ENCODE results near the gene SCN8A.

The SCN8A gene

GRCh38 chr12:51837286-51837685, 246.3 kb downstream of the SCN8A start:
- no peak for DNase-seq

- no peak for DNase-seq
These were observed 247.0 kb downstream of the SCN8A start for GRCh38 chr12:51838036-51838435.

GRCh38 chr12:51838762-51839161, 247.7 kb downstream of the SCN8A start:
- DNase-seq = no peak

GRCh38 chr12:51839310-51839947, 248.4 kb downstream of the SCN8A start:
- no peak for DNase-seq

GRCh38 chr12:51840966-51841365, 249.9 kb downstream of the SCN8A start:
- no peak for DNase-seq

GRCh38 chr12:51841727-51842126, 250.7 kb downstream of the SCN8A start:
- no peak for DNase-seq

GRCh38 chr12:51844854-51845253, 253.8 kb downstream of the SCN8A start:
- DNase-seq = no peak

- DNase-seq = no peak
These were observed 254.4 kb downstream of the SCN8A start for GRCh38 chr12:51845482-51845881.

GRCh38 chr12:51846271-51846691, 255.2 kb downstream of the SCN8A start:
- no peak for DNase-seq

- no peak for DNase-seq
These were observed 256.0 kb downstream of the SCN8A start for GRCh38 chr12:51846911-51847642.

- DNase-seq = no peak
These were observed 256.8 kb downstream of the SCN8A start for GRCh38 chr12:51847643-51848325.

- no peak for DNase-seq
These were observed 257.3 kb downstream of the SCN8A start, which contains the start of gene FIGNL2 for GRCh38 chr12:51848326-51848727. Gene FIGNL2 (minus strand): TSS chr12:51848718. CDS start chr12:51822413, 26,305 bp downstream.

GRCh38 chr12:51848841-51849735, 258.1 kb downstream of the SCN8A start:
- no peak for DNase-seq

GRCh38 chr12:51850081-51850964, 259.3 kb downstream of the SCN8A start:
- DNase-seq = no peak

- no peak for DNase-seq
These were observed 259.9 kb downstream of the SCN8A start for GRCh38 chr12:51850965-51851299.

GRCh38 chr12:51851413-51852124, 260.5 kb downstream of the SCN8A start:
- no peak for DNase-seq

GRCh38 chr12:51852404-51853137, 261.5 kb downstream of the SCN8A start:
- DNase-seq = no peak

- no peak for DNase-seq
These were observed 264.8 kb downstream of the SCN8A start for GRCh38 chr12:51855586-51856428.

GRCh38 chr12:51860986-51861385, 270.0 kb downstream of the SCN8A start:
- DNase-seq = no peak
